T47D (cell line): Measurements from ENCODE around the gene GSTO1.
A peak's percentile ranks its signal among the peaks of the same experiment; 100 is the strongest.

Source experiments
- DNase-seq, 2 experiments: peaks; one replicate each; pipeline versions ENCODE4 v3.0.0 to v3.0.0-alpha.2; 2011 to 2012; ENCODE audit warnings: low read depth in 1 of 2, low spot score in 1 of 2
- JUND ChIP-seq: IDR thresholded peaks from 2 replicates; pipeline ENCODE4 v1.6.1; 2012; ENCODE audit warnings: low read depth
- in situ Hi-C: cut with HindIII; loops from 2 replicates; pipeline ENCODE4 v1.10.0; 2016; ENCODE audit warnings: low sequenced_read_pairs, low pct_unique_long_range_greater_than_20kb

GSTO1 gene

GRCh38 chr10:104254493-104255310, at the start of gene GSTO1:
TSS of gene GSTO1 (plus strand) at chr10:104254892. CDS start at chr10:104254929, 37 bp downstream.
- peak; percentile 42 to 64 for DNase-seq
- in situ Hi-C loops: no loop called here
- TF ChIP-seq JUND: no peak

GRCh38 chr10:104208730-104209129, 46.0 kb upstream of the GSTO1 start:
- TF ChIP-seq JUND: no peak

GRCh38 chr10:104209575-104210198, 45.0 kb upstream of the GSTO1 start:
- DNase-seq: peak in 1 of 2 experiments; percentile 56
- in situ Hi-C loops: no loop called here
- no peak for TF ChIP-seq JUND

More at GRCh38 chr10:104208730-104209129, 46.0 kb upstream of the GSTO1 start:
- in situ Hi-C loops: no loop called here
- no peak for DNase-seq

GRCh38 chr10:104216631-104217030, 38.1 kb upstream of the GSTO1 start:
- DNase-seq: no peak
- in situ Hi-C loops: no loop called here

GRCh38 chr10:104218751-104219150, 35.9 kb upstream of the GSTO1 start:
- no peak for DNase-seq
- TF ChIP-seq JUND: no peak
- in situ Hi-C loops: no loop called here

More at GRCh38 chr10:104216631-104217030, 38.1 kb upstream of the GSTO1 start:
- no peak for TF ChIP-seq JUND

DNA sequence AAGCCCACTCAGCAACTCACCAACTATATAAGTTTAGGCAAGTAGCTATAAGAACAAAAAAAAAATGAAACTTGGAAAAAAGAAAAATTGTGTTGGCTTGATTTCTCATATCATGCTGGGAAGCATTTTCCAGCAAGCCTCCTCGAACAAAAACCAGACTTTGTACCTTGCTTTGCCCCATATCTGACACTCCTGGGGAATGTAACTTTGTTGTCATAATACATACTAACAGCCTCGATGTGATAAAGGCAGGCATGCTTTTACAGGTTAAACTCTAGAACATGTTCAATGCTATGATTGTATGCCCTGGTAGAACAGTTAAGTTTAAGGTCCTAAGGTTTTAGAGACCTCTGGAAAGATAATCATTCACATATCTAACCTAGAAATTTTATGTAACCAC, 34.2 kb upstream of the GSTO1 start:
- DNase-seq: no peak
- TF ChIP-seq JUND: no peak
- in situ Hi-C loops: no loop called here

- in situ Hi-C loops: no loop called here
- no peak for DNase-seq
- no peak for TF ChIP-seq JUND
Observed at GRCh38 chr10:104223304-104223703, 31.4 kb upstream of the GSTO1 start.

GRCh38 chr10:104230490-104230889, 24.2 kb upstream of the GSTO1 start:
- in situ Hi-C loops: no loop called here
- no peak for DNase-seq
- TF ChIP-seq JUND: no peak

DNA sequence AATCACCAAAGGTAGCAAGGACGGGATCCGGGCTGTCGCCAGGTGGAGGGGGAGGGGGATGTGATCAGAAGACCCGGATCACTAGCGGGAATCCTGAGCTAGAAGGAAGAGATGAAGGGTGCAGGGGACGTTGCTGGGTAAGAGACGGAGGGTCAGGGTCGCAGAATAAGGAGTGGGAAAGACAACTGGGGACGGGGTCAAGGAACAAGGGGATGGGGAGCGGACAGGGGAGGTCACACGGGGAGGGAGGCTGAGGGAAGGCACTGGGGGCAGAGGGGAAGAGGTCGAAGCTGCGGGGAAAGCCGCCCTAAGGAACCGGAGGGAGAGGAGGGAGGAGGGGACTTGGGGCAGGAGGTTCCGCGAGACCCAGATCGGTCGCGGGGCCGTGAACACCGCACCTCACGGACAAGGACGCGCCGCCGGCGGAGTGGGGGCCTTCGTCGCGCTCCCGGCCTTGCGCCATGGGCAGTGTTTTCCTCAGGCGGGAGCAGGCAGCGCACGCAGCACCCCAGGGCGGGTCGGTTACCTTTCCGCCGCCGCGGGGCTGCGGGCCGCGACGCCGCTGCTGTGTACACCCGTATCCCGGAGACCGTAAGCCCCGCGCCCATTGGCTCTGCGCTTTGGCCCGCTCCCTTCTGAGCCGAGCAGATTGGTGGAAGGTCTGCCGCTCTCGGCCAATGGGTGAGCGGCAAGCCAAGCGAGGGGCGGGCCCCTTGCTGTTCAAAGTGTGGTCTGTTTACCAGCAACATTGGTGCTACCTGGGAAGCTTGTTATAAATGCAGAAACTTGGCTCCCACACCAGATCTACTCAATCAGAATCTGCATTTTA, 22.7 kb upstream of the GSTO1 start, which contains the start of gene CFAP43:
Gene CFAP43 (minus strand): TSS at position 581 of the 829 bp plus-strand sequence. CDS start 118 bp downstream, at position 463.
- DNase-seq: peak; percentile 92 to 95
- in situ Hi-C loops: no loop called here
- TF ChIP-seq JUND: no peak

DNA sequence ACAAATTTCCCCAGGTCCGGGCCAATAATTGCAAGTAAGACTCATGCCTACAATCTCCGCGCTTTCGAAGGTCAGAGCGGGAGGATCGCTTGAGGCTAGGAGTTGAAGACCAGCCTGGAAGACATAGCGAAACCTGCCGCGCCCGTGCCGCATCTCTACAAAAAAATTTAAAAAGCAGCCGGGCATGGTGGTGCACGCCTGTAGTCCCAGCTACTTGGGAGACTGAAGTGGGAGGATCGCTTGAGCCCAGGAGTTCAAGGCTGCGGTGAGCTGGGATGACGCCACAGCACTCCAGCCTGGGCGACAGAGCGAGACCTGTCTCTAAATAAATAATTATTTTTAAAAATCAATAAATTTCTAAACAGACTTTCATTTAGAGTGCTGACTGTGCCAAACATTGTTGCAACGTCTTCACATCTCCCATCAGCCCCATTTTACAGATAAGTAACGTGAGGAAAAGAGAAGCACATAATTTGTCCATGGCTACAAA, 22.0 kb upstream of the GSTO1 start:
- no peak for DNase-seq
- in situ Hi-C loops: no loop called here
- TF ChIP-seq JUND: no peak

GRCh38 chr10:104233817-104234216, 20.9 kb upstream of the GSTO1 start:
- in situ Hi-C loops: no loop called here
- no peak for TF ChIP-seq JUND
- DNase-seq: no peak

DNA sequence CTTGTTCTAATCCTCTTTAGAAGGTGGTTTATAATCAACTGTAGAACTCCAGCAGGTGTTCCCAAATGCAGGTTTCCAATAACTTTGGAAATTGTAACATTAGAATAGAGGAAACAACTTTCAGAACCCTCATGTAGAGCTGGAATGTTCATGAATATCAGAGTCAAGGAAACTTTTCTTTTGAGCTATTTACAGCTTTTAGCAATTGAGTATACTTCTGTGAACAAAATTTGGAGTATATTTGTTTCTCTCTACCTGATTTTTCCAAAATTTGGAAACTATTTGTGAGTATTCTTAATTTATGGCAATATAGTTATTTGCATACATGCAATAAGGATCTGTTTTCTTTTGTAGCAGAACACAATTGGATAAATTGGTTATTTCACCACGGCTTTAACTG, 19.8 kb upstream of the GSTO1 start:
- in situ Hi-C loops: no loop called here
- TF ChIP-seq JUND: no peak
- DNase-seq: no peak

- in situ Hi-C loops: no loop called here
- no peak for DNase-seq
- no peak for TF ChIP-seq JUND
Observed at GRCh38 chr10:104235801-104236200, 18.9 kb upstream of the GSTO1 start.
